GM21737 (cell line): ENCODE measurements around the gene CLECL1.
A peak's percentile ranks its signal among the peaks of the same experiment; 100 is the strongest.

Source experiments
- ATAC-seq: cut with Tn5 transposase; IDR thresholded peaks from one replicate; pipeline ENCODE4 v1.9.1; 2021; ENCODE audit warnings: mild to moderate bottlenecking, moderate library complexity; ENCODE audit not compliant: unreplicated experiment

Gene CLECL1

DNA sequence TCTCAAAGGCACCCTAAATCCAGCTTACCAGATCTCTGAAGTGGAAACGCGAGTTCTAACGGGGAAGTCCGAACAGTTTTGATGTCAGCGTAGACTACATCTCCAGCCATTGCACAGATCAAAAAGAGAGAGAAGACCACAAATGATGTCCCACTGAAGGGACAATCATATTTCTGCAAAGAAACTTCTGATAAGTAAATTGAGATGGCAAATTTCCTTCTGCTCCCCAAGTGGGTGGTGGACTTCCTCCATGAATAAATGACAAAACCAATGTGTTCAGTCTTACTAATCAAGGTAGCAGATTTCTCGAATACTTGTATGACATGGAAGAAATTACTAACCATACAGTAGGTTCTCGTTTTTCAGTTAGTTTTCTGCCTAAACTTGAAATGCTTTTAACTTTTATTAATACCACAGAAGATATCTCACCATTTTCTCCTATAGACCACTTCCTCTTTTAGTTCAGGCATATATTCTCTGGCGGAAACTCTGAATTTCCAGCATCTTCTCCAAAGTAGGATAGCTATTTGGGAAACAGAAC is at the start of gene CLECL1:
TSS of gene CLECL1 (minus strand) at position 177 of the 541 bp plus-strand sequence.
- no peak for ATAC-seq

GRCh38 chr12:9781360-9781759 is 48.5 kb upstream of the CLECL1 start:
- no peak for ATAC-seq

- no peak for ATAC-seq
Measured at GRCh38 chr12:9779209-9779608, 46.3 kb upstream of the CLECL1 start.

GRCh38 chr12:9776781-9777180 is 43.9 kb upstream of the CLECL1 start:
- no peak for ATAC-seq

- ATAC-seq: no peak
Measured at GRCh38 chr12:9773216-9773877, 40.5 kb upstream of the CLECL1 start.

GRCh38 chr12:9763025-9763424 is 30.1 kb upstream of the CLECL1 start:
- ATAC-seq: no peak

- no peak for ATAC-seq
Measured at GRCh38 chr12:9762369-9762768, 29.5 kb upstream of the CLECL1 start.

DNA sequence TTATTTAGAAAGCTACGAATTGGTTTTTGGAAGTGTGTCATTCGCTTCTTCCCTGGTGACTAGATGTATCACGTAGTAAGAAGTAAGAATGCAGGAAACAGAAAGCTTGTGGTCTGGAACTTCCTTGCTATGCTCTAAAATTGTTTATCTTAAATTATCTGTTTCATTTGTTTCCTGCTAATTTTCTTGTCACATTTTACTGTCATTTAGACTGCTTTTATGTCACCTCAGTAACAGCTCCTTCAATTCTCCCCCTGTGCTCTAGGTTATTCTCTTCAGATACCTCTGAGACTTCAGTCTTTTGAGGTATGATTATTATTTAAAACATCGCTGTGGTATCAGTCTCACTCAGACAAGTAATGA is 28.5 kb upstream of the CLECL1 start:
- no peak for ATAC-seq

DNA sequence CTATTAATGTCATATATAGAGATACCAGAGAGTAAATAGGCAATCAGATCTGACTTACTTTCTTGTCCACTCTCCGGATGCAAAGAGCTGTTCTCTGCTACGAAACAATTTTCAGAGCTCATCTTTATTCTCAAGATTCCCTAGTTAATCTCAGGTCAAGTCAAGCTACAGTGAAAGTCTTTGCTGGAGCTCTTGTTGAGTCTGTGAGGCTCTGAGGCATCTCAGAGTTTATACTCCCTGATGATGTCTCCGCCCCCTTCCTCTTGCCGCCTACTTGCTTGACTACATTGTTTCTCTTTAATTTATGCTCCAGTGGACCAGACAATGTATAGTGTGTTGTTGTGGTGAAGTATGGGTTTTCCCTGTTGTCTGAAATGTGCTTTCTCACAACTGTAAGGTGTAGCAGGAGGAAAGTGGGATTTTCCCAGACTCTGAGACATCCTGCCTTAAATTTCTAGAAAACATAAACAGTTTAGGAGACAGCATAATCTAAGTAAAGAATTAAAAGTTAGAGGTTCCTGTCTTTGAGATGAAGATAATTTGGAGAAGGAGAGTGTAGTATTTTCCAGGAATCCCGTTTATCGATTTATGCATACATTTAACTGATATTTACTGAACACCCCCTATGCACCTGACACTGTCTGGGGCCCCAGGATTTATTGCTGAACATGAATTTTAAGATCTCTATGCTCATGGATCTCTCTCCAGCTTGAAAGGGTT is 28.0 kb upstream of the CLECL1 start, which contains the start of gene CD69:
TSS of gene CD69 (minus strand) at position 203 of the 720 bp plus-strand sequence. CDS start at position 122, 81 bp downstream.
- ATAC-seq: peak; percentile 46

- no peak for ATAC-seq
Measured at GRCh38 chr12:9760120-9760519, 27.2 kb upstream of the CLECL1 start.

- no peak for ATAC-seq
Measured at GRCh38 chr12:9759694-9760093, 26.8 kb upstream of the CLECL1 start.

DNA sequence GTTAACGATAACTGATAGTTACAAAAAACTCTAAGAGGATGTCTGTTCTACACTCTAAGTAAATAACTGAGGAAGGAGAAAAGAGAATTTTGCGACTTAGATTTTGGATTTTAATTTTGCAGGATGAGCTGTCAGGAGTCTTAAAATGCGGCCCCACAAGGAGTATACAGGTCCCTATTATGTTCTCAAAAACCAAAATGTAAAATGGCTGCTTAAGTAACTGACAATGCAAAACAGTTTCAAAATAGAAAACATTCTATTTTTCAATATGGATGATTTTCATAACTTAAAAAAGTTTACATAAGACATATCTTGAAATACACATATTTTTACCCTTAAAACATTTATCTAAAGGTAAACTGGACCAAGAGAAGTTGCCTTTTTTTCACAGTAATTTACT is 25.2 kb upstream of the CLECL1 start:
- ATAC-seq: no peak

- ATAC-seq: no peak
Measured at GRCh38 chr12:9757433-9758025, 24.6 kb upstream of the CLECL1 start.

GRCh38 chr12:9756706-9757105 is 23.8 kb upstream of the CLECL1 start:
- no peak for ATAC-seq

DNA sequence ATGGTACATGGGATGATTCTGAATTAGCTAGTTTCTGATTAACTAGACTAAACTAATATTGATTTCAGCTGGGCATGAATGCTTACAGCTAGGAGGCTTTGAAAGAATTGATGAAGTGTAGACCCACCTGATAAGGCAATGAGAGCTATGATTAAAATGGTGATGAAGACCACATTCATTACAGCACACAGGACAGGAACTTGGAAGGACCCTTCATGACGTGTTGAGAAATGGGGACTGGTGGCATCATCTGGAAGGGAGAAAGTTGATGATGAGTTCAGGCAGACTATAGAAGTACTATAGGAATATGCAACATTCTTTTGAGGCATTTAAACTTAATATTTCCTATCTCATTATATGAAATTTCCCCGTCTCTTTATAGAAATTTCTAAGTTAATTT is 23.3 kb upstream of the CLECL1 start:
- no peak for ATAC-seq

- no peak for ATAC-seq
Measured at GRCh38 chr12:9755567-9755966, 22.7 kb upstream of the CLECL1 start.

- no peak for ATAC-seq
Measured at GRCh38 chr12:9755035-9755434, 22.1 kb upstream of the CLECL1 start.

DNA sequence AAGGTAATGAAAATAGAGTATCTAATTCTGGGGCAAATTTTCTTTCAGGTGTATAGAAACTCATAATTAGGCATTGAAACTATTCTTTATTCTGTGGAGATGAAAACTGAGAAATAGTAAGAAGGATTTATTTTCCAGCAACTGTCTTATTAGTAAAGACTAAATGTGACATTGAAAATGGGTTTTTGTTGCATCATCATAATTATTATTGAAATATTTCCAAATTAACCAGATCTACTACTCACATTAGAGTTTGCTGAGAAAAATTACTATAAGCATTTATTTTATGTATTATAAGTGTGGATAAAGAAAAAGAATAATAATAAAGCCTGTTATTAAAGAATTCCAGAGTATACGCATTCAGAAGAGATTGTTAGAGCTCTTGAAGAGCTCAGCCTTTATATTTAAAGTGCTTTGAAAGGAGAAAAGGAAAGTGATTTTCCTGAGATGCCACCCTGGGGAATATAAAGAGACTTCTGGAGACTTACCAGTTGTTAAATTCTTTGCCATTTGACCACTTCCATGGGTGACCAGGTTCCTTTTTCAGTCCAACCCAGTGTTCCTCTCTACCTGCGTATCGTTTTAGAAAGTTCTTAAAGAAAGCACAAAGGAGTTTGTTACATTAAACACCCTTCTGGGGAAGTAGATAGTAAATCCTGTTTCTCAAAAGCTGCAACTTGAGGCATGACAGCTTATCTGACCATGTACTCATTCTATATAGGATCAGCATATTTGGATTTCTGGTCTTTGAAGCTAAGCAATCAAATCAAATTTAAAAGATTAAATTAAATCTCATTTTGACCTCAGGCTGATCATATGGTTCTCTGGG is 21.4 kb upstream of the CLECL1 start:
- ATAC-seq: no peak

DNA sequence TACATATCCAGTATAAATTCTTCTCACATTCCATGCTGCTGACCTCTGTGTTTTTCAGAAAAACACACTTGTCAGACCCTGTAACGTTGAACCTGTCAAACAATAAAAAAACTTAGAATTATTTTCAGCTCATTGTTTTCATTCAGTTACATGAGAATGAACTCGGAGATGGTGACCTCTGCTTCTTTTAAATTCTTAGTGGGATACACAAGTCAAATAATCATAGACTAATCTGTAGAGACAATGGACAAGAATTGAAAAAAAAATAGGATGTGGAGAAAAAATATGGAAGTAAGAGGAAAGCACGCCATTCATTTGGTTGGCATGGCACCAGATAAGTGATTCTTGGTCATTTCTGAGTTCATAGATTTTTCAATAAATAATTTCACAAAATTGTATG is 20.6 kb upstream of the CLECL1 start:
- no peak for ATAC-seq

DNA sequence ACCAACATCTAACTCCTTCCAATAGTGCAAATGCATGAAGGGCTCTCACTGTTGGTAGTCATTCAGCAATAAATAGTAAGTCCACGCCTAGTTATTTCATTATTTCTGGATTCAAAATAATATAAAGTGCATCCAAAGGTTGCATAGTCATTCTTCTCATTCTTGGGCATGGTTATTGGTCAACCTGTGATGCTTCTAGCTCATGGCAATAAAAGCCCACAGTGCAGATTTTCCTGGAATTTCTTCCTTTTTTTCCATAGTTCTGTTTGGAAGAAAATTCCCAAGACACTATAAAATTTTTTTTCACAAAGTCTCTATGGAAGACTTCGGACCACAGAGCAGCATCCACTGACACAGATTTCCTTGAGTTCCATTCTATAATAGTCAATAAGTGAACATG is 20.2 kb upstream of the CLECL1 start:
- no peak for ATAC-seq
